ENCODE measurements around the gene NXN.

- peak; percentile 73 for TF ChIP-seq CTCF (IDR thresholded peaks at IDR 0.05)
- no peak for TF ChIP-seq TCF12 (IDR thresholded peaks at IDR 0.05)
- no peak for TF ChIP-seq EP300 (IDR thresholded peaks at IDR 0.05; ENCODE audit: borderline replicate concordance in 1 of 2, low read depth in 1 of 2, low read length in 1 of 2)
- TF ChIP-seq, protein P1, sequence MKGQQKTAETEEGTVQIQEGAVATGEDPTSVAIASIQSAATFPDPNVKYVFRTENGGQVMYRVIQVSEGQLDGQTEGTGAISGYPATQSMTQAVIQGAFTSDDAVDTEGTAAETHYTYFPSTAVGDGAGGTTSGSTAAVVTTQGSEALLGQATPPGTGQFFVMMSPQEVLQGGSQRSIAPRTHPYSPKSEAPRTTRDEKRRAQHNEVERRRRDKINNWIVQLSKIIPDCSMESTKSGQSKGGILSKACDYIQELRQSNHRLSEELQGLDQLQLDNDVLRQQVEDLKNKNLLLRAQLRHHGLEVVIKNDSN (IDR thresholded peaks at IDR 0.05; ENCODE audit: borderline replicate concordance, low read depth), result no peak
- no peak for TF ChIP-seq EZH2phosphoT487 (IDR thresholded peaks at IDR 0.05; ENCODE audit: borderline replicate concordance, low read depth)
- TF ChIP-seq JUND (IDR thresholded peaks at IDR 0.05), result no peak
- TF ChIP-seq, protein P2, sequence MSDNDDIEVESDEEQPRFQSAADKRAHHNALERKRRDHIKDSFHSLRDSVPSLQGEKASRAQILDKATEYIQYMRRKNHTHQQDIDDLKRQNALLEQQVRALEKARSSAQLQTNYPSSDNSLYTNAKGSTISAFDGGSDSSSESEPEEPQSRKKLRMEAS (IDR thresholded peaks at IDR 0.05; ENCODE audit: low read depth), result peak; percentile 56; the same call in 1 of the 2 replicates
- peak; percentile 71 for TF ChIP-seq SMC3 (IDR thresholded peaks at IDR 0.05; ENCODE audit: low read depth, low read length)
- TF ChIP-seq REST (IDR thresholded peaks at IDR 0.05; ENCODE audit: low read depth, low read length), result no peak
- no peak for TF ChIP-seq RFX5 (IDR thresholded peaks at IDR 0.05; ENCODE audit: low read length)
- TF ChIP-seq, protein P3, sequence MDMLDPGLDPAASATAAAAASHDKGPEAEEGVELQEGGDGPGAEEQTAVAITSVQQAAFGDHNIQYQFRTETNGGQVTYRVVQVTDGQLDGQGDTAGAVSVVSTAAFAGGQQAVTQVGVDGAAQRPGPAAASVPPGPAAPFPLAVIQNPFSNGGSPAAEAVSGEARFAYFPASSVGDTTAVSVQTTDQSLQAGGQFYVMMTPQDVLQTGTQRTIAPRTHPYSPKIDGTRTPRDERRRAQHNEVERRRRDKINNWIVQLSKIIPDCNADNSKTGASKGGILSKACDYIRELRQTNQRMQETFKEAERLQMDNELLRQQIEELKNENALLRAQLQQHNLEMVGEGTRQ (IDR thresholded peaks at IDR 0.05; ENCODE audit: borderline replicate concordance, low read depth, low read length), result no peak
Measured at GRCh38 chr17:980406-981291, 1.1 kb upstream of the NXN start.
